ENCODE data around the gene WIPI1. TPM values are rescaled to one million over a fixed set of nuclear protein-coding genes. Genes with fewer than 3 reads are reported as not detected.

Gene WIPI1
- total RNA-seq, 2 experiments from 2014 or later: 34.4 to 43.5 TPM

- no peaks in the 10 kb centered on the region for H4K20me1 ChIP-seq (ENCODE audit: insufficient read depth, low read length)
- BruUV-seq (replicated peaks): no TSS peak
- POLR2A ChIA-PET: interaction anchor here (0.9 to 2.2 kb wide), 7 partner anchors 10 to 88 kb away, joined by 3 to 9 read pairs (median 4); no protein-coding TSS in a partner anchor
Observed at GRCh38 chr17:68480885-68481284, 23.6 kb upstream of the WIPI1 start.

DNA sequence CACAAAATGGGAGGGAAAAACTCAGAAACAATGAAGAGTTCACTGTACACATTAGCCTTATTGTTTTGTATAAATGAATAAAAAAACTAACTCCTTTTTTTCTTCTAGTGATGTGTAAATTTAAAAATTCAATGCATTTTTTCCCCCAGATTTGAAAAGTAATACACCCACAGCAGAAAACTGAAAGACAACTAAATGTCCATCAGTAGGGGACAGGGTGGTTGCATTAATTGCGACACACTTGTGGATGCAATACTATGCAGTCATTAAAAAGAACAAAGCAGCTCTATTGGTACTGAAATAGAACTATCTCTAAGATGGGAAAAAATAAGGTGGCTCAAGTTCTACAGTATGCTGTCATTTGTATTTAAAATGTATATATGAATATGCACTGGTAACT is 13.7 kb upstream of the WIPI1 start:
- TF ChIP-seq EZH2phosphoT487 (IDR thresholded peaks at IDR 0.05; ENCODE audit: borderline replicate concordance, low read depth, low read length): no peak
- TF ChIP-seq, protein P1, sequence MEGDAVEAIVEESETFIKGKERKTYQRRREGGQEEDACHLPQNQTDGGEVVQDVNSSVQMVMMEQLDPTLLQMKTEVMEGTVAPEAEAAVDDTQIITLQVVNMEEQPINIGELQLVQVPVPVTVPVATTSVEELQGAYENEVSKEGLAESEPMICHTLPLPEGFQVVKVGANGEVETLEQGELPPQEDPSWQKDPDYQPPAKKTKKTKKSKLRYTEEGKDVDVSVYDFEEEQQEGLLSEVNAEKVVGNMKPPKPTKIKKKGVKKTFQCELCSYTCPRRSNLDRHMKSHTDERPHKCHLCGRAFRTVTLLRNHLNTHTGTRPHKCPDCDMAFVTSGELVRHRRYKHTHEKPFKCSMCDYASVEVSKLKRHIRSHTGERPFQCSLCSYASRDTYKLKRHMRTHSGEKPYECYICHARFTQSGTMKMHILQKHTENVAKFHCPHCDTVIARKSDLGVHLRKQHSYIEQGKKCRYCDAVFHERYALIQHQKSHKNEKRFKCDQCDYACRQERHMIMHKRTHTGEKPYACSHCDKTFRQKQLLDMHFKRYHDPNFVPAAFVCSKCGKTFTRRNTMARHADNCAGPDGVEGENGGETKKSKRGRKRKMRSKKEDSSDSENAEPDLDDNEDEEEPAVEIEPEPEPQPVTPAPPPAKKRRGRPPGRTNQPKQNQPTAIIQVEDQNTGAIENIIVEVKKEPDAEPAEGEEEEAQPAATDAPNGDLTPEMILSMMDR (conservative IDR thresholded peaks at IDR 0.05; ENCODE audit: low read length): no peak
- Histone ChIP-seq H3K4me2 (ENCODE audit: low read length) (no peak overlapping the region), H3K4me3 (ENCODE audit: low read depth, low read length, poor library complexity, severe bottlenecking) (no peak overlapping the region), H3K4me1 (ENCODE audit: insufficient read depth, low read length, poor library complexity, severe bottlenecking) (peaks cover 9% of the 10 kb centered on the region), H3K9me2 (ENCODE audit: insufficient read depth, low read length) (no peaks in the 10 kb centered on the region), H4K20me1 (ENCODE audit: insufficient read depth, low read length) (no peaks in the 10 kb centered on the region), H3K27ac (ENCODE audit: low read depth, low read length, poor library complexity, severe bottlenecking) (no peak overlapping the region), H3K36me3 (ENCODE audit: insufficient read depth, low read length) (peaks cover 3% of the 10 kb centered on the region; the same call in 1 of the 2 replicates), H3K79me2 (ENCODE audit: insufficient read depth, low read depth, low read length) (no peaks in the 10 kb centered on the region), H2AFZ (ENCODE audit: low read length) (no peak overlapping the region), H3K9me3 (ENCODE audit: low read length) (peaks cover 26% of the 10 kb centered on the region)
- no peak for DNase-seq (ENCODE audit: low spot score)
- intact Hi-C loops (cut with micrococcal nuclease; ENCODE audit: unreplicated experiment): no loop called here
- BruUV-seq (replicated peaks): no TSS peak
- POLR2A ChIA-PET: interaction anchor here (0.8 to 1.9 kb wide), 5 partner anchors 10 to 305 kb away, joined by 3 to 9 read pairs (median 4); no protein-coding TSS in a partner anchor
- CTCF ChIA-PET (ENCODE audit: unreplicated experiment): no interaction called here

More at GRCh38 chr17:68480885-68481284, 23.6 kb upstream of the WIPI1 start:
- Histone ChIP-seq H3K4me2 (ENCODE audit: low read length) (no peak overlapping the region), H3K27ac (ENCODE audit: low read depth, low read length, poor library complexity, severe bottlenecking) (no peak overlapping the region), H3K9me3 (ENCODE audit: low read length) (peaks cover 22% of the 10 kb centered on the region), H3K36me3 (ENCODE audit: insufficient read depth, low read length) (no peaks in the 10 kb centered on the region), H3K4me1 (ENCODE audit: insufficient read depth, low read length, poor library complexity, severe bottlenecking) (peaks cover 15% of the 10 kb centered on the region), H3K79me2 (ENCODE audit: insufficient read depth, low read depth, low read length) (no peaks in the 10 kb centered on the region), H3K4me3 (ENCODE audit: low read depth, low read length, poor library complexity, severe bottlenecking) (no peak overlapping the region), H3K9me2 (ENCODE audit: insufficient read depth, low read length) (no peaks in the 10 kb centered on the region), H2AFZ (ENCODE audit: low read length) (no peak overlapping the region)
- CTCF ChIA-PET (ENCODE audit: unreplicated experiment): interaction anchor here (0.9 kb wide), 1 partner anchor 14 kb away, joined by 3 read pairs; no protein-coding TSS in a partner anchor
- TF ChIP-seq, protein P1 (conservative IDR thresholded peaks at IDR 0.05; ENCODE audit: low read length): no peak
- no peak for TF ChIP-seq EZH2phosphoT487 (IDR thresholded peaks at IDR 0.05; ENCODE audit: borderline replicate concordance, low read depth, low read length)
- no peak for DNase-seq (ENCODE audit: low spot score)
- intact Hi-C loops (cut with micrococcal nuclease; ENCODE audit: unreplicated experiment): no loop called here

DNA sequence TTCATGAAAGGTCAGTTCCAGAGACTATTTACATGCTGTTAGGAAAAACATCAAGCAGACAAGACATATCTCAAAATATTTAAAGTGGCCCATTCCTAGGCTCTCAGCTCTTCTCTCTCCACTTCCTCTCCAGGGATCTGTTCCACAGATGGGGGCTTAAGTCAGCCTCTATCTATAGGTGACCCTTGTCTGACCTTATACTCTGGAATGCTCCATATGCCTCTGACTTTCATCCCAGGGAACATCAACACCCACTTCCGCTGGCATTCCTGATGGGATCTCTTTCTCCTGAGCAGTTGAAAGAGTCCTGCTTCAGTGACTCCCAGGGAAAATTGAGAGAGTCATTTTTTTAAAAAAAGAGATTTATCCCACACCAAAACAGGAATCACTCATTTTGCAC is 11.5 kb upstream of the WIPI1 start:
- Histone ChIP-seq H3K4me1 (ENCODE audit: insufficient read depth, low read length, poor library complexity, severe bottlenecking) (peaks cover 14% of the 10 kb centered on the region), H4K20me1 (ENCODE audit: insufficient read depth, low read length) (no peaks in the 10 kb centered on the region), H3K27ac (ENCODE audit: low read depth, low read length, poor library complexity, severe bottlenecking) (no peak overlapping the region), H2AFZ (ENCODE audit: low read length) (no peak overlapping the region), H3K79me2 (ENCODE audit: insufficient read depth, low read depth, low read length) (no peaks in the 10 kb centered on the region), H3K4me3 (ENCODE audit: low read depth, low read length, poor library complexity, severe bottlenecking) (no peak overlapping the region), H3K9me2 (ENCODE audit: insufficient read depth, low read length) (no peaks in the 10 kb centered on the region), H3K9me3 (ENCODE audit: low read length) (peaks cover 26% of the 10 kb centered on the region), H3K36me3 (ENCODE audit: insufficient read depth, low read length) (peaks cover 3% of the 10 kb centered on the region; the same call in 1 of the 2 replicates), H3K4me2 (ENCODE audit: low read length) (no peak overlapping the region)
- BruUV-seq (replicated peaks): no TSS peak
- POLR2A ChIA-PET: interaction anchor here (0.7 to 2.3 kb wide), 5 partner anchors 10 to 287 kb away, joined by 3 to 21 read pairs (median 4); partner anchors contain the start of gene WIPI1
- DNase-seq (ENCODE audit: low spot score): no peak
- CTCF ChIA-PET (ENCODE audit: unreplicated experiment): interaction anchor here (2.7 kb wide), 1 partner anchor 29 kb away, joined by 9 read pairs; no protein-coding TSS in a partner anchor
- intact Hi-C loops (cut with micrococcal nuclease; ENCODE audit: unreplicated experiment): loop anchor here (5.0 kb wide), 1 partner anchor 294 kb away; no protein-coding TSS in a partner anchor
- TF ChIP-seq EZH2phosphoT487 (IDR thresholded peaks at IDR 0.05; ENCODE audit: borderline replicate concordance, low read depth, low read length): no peak
- TF ChIP-seq, protein P1 (conservative IDR thresholded peaks at IDR 0.05; ENCODE audit: low read length): no peak

Measured in OCI-LY7 (cell line).